ENCODE results near the gene LHCGR. TPM values are rescaled to one million over a fixed set of nuclear protein-coding genes. Genes with fewer than 3 reads are reported as not detected.

Gene LHCGR
- total and polyA plus RNA-seq, 2 of the 13 experiments (the other 11 are each of a cell fraction or from before 2014, with no cell fraction given): not detected

DNA sequence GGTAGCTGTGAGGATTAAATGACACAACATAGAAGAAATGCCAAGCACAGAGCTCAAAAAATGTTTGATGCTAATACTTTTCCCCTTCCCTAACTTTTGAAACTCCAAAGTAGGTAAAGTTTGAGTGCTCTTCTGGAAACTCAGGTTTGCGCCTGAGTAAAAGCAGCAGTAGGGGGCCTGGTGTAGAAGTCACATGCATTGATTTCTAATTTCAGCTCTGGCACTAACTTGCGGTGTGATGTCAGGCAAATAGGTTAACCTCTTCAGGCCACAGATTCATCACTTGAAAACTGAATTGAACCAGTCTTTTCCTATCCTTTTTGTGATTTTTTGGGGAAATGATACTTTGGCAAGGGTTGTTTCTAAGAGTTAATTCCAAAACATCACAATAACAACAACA is 27.2 kb downstream of the LHCGR start (continued):
- TF ChIP-seq HOXA3 (CRISPR knock-in tag; IDR thresholded peaks at IDR 0.05) (no peak), ZNF597 (CRISPR knock-in tag; IDR thresholded peaks at IDR 0.05) (no peak), ZBTB7B (CRISPR knock-in tag; IDR thresholded peaks at IDR 0.05) (no peak), ZSCAN31 (CRISPR knock-in tag; IDR thresholded peaks at IDR 0.05; ENCODE audit: low read depth) (no peak)

GRCh38 chr2:48727560-48727959 is 28.0 kb downstream of the LHCGR start:
- Histone ChIP-seq H3K9me3 (ENCODE audit: low read length) (no peaks in the 10 kb centered on the region), H3K4me2 (ENCODE audit: low read depth, low read length) (no peak overlapping the region), H3K4me1 (ENCODE audit: insufficient read depth, low read length) (no peaks in the 10 kb centered on the region), H3K4me3 (replicated peaks in 1 of 3; ENCODE audit: insufficient read depth in 1 of 3, low read depth in 2 of 3, low read length in 3 of 3) (no peak overlapping the region), H3K36me3 (replicated peaks in 1 of 2; ENCODE audit: control insufficient read depth in 1 of 2, insufficient read depth in 2 of 2, low read length in 2 of 2) (no peaks in the 10 kb centered on the region), H3K9ac (ENCODE audit: insufficient read depth, low read depth, low read length) (no peak overlapping the region), H4K20me1 (ENCODE audit: insufficient read depth, low read length) (no peaks in the 10 kb centered on the region), H3K27me3 (ENCODE audit: control insufficient read depth in 1 of 2, insufficient read depth in 2 of 2, low read length in 2 of 2) (no peaks in the 10 kb centered on the region), H3K79me2 (ENCODE audit: insufficient read depth, low read length) (no peaks in the 10 kb centered on the region), H3K27ac (ENCODE audit: extremely low read length, insufficient read depth, low read length) (no peak overlapping the region), H2AFZ (ENCODE audit: low read length) (no peak overlapping the region)
- DNase-seq (ENCODE audit: low spot score): no peak
- TF ChIP-seq JARID2 (CRISPR knock-in tag; IDR thresholded peaks at IDR 0.05; ENCODE audit: insufficient replicate concordance) (no peak), MAFK (conservative IDR thresholded peaks at IDR 0.05 in 1 of 2, IDR thresholded peaks at IDR 0.05 in 1 of 2; ENCODE audit: low read length in 2 of 2) (no peak), REXO4 (CRISPR knock-in tag; IDR thresholded peaks at IDR 0.05; ENCODE audit: borderline replicate concordance) (no peak), SMAD9 (CRISPR knock-in tag; IDR thresholded peaks at IDR 0.05) (no peak), ZBTB26 (CRISPR knock-in tag; IDR thresholded peaks at IDR 0.05; ENCODE audit: borderline replicate concordance) (no peak)
- CTCF ChIA-PET (ENCODE audit: low intra/inter-chr PET ratio, low total read pairs): no interaction called here
- 0% methylated on average over 2 of the region's 2 CpGs for WGBS (ENCODE audit: low lambda C conversion rate)
- no TSS peak for BruUV-seq (replicated peaks)
- ATAC-seq: no peak
- in situ Hi-C loops (cut with HindIII; ENCODE audit: extremely low pct_ligation_motif_present, low pct_unique_long_range_greater_than_20kb): loop anchor here (10.0 kb wide), 1 partner anchor 123 kb away; no protein-coding TSS in a partner anchor
- intact Hi-C loops (cut with micrococcal nuclease; ENCODE audit: unreplicated experiment): no loop called here
- no peak for FAIRE-seq
- POLR2A ChIA-PET: no interaction called here

All from HepG2 (cell line).